Stimulated activated CD4-positive, alpha-beta T cell treated with anti-CD3 and anti-CD28 coated beads, TNF-alpha, amount 100 ng/mL, for 1 hour (primary cell): ENCODE data around the gene PVALB.

Source experiments
- DNase-seq, 3 donors: peaks; one replicate each; pipeline ENCODE4 v3.0.0-alpha.2; 2020; ENCODE audit warnings: low read depth in 3 of 3, low spot score in 1 of 3

PVALB gene

DNA sequence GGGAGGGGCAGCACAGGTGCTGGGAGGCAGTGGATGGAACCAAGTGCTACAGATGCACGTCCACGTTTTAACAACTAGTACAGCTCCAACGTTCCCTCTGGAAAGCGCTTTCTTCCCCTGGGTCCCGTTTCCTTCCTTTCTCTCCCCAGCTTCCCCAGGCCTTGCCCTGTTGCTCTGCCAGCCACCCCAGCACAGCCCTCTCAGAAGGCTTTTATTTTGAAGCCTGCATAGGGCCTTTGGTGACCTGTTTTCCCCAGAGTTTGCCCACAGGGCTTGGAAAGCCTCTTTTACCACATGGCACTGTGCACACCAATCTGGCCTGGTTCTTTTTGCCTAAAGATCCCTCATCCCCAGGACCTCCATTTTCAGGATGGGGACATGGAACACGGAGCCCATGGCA is 30.1 kb upstream of the PVALB start:
- no peak for DNase-seq

DNA sequence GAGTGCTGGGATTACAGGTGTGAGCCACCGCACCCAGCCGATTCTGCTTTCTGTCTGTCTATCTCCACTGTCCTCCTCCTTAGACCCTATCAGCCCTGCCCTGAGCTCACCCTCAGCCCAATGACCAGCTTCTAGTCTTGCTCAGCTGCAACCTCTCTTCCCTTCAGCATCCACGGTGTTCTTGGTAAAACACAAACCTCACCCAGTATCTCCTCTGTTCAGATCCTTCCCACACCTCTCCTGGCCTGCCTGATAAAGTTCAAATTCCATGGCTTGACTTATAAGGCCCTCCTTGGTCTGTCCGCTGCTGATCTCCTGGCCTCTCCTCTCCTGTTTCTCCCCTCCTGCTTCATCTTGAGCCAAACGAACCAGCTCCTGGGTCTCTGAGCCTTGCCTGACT is 29.4 kb upstream of the PVALB start:
- no peak for DNase-seq

DNA sequence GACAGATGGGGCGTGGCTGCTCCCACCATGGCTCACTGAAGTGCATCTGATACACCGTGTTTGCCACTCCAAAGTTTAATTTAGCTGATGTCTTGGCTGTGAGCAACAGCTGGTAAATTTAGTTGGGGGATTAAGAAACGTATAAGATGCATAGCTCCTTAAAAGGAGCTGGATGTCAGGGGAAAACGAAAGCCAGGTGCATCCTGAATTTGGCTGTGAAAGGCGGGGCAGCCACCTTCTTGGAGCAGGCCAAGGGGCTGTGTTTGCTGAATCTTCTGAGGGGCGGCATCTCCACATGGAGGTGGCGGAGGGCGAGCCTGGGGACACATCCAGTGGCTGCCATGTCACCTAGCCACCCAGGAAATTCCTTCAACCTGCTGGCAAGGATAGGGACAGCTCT is 23.3 kb upstream of the PVALB start:
- no peak for DNase-seq

GRCh38 chr22:36839356-36840073 is 22.7 kb upstream of the PVALB start:
- no peak for DNase-seq

GRCh38 chr22:36838119-36839030 is 21.5 kb upstream of the PVALB start:
- no peak for DNase-seq

DNA sequence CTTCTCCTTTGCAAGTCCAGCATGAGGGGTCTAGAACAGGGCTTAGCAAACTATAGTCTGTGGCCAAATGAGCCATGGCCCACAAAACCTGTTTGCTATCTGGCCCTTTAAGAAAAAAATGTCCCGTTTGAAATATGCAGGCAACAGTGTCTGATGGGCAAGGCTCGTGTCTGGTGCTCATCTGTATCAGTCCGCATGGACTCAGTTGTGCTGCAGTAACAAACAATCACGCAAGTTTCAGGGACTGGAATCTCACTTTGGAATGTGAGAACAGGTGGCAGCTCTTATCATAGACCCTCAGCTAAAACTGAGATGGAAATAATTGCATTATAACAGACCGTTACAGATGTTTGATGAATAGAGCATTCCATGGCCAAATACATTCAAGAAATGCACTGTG is 19.1 kb upstream of the PVALB start:
- DNase-seq: no peak

GRCh38 chr22:36833073-36833472 is 16.2 kb upstream of the PVALB start:
- DNase-seq: no peak

DNA sequence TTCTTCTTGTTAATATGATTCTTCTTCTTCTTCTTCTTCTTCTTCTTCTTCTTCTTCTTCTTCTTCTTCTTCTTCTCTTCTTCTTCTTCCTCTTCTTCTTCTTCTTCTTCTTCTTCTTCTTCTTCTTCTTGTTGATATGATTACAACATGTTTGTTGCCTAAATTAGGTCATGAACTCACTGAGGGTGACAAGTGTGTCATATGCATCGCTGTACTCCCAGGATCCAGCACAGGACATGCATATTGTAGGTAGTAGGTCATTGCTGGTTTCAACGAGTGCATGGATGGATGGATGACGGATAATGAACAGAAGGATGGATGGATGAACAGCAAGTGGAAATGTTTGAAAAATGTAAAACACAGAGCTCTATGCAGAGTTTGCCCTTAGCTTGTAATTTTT is 14.9 kb upstream of the PVALB start:
- no peak for DNase-seq

DNA sequence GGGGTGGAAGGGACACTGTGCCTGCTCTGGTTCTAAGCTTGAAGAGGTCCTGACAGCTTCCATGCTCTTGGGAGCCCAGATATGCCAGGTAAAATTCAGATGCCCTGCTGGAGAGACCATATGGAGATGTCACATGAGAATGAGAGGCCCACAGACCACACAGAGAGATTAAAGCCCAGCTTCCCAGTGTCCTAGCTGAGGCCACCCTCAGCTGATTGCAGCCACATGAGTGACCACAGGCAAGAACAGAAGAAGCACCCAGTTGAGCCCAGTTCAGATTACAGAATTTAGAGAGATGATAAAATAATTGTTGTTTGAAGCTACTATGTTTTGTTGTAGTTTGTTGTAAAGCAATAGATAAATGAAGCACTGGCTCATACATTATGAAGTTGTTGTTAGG is 14.4 kb upstream of the PVALB start:
- DNase-seq: no peak

DNA sequence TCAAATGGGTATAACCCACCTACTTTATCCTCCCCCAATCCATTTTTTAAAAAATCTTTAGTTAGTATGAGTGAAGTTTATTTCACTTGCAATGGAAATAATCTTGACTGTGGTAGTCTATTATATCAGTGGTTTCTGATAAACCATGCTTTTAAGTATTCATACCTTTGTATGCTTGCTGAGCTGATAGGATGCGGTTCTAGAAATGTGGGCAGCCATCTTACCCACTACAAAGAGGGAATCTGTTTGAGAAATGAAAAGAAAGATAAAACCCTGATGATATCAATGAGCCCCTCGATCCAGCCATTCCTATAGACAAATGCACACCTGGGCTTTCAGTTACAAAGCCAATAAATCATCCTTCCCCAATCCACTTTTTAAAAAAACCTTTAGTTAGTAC is 13.8 kb upstream of the PVALB start:
- DNase-seq: no peak

- DNase-seq: no peak
Measured at GRCh38 chr22:36829370-36830002, 12.7 kb upstream of the PVALB start.

- DNase-seq: no peak
Measured at GRCh38 chr22:36828815-36829214, 12.0 kb upstream of the PVALB start.

- DNase-seq: no peak
Measured at GRCh38 chr22:36826262-36826661, 9.4 kb upstream of the PVALB start.

DNA sequence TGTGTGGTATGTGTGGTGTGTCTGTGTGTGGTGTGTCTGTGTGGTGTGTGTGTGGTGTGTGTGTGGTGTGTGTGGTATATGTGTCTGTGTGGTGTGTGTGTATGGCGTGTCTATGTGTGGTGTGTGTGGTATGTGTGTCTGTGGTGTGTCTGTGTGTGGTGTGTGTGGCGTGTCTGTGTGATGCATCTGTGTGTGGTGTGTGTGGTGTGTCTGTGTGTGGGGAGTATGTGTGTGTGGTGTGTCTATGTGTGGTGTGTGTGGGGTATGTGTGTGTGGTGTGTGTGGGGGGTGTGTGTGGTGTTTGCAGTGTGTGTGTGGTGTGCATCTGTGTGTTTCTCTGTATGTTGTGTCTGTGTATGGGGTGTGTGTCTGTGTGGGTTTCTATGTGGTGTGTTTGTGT is 7.8 kb upstream of the PVALB start:
- no peak for DNase-seq

DNA sequence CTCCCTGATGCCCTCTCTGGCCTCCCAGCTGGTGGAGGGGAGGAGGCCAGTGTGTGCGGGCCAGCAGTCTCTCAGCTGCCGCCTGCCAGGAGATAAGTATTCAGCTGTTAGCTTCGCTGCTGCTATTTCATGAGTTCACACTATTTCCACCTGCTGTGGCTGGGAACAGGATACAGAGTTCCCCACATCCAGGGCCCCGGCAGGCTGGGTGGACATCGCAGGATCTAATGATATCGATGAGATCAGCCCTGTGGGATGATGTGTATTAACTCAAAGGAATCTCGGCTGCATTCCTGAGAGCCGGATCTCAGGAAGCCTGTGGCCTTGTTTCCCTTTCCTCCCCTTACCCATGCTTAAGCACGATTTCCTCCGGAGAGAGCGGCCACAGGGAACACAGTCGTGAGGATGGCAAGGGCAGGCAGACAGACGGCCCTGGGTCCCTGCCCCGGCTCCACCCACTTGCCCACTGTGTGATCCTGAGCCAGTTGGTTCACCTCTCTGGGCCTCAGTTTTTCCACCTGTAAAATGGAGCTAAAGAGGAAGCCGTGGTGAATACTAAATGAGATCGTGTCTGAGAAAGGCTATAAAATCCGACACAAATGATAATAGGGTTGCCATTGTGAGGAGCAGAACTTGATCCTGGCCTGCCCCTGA is 6.5 kb upstream of the PVALB start:
- DNase-seq: no peak

DNA sequence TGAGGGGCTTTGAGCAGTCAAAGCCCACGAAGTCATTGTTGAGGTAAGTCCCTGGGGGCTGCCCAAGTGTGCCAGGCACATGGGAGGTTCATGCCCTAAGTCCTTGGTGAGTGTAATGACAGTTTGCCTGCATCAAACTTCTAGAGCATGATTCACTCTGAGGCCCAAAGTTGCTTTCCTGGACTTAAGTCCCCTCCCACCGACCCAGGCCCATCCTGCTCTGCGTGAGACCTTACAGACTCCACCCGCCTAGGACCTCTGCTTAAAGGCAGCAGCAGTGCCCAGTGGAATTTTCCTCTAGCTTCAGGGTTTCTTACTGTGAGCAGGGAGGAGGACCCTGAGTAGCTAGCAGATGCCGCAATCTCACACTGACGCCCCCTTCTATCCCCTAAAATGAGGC is 5.7 kb upstream of the PVALB start:
- DNase-seq: no peak

- no peak for DNase-seq
Measured at GRCh38 chr22:36819112-36819511, 2.3 kb upstream of the PVALB start.

DNA sequence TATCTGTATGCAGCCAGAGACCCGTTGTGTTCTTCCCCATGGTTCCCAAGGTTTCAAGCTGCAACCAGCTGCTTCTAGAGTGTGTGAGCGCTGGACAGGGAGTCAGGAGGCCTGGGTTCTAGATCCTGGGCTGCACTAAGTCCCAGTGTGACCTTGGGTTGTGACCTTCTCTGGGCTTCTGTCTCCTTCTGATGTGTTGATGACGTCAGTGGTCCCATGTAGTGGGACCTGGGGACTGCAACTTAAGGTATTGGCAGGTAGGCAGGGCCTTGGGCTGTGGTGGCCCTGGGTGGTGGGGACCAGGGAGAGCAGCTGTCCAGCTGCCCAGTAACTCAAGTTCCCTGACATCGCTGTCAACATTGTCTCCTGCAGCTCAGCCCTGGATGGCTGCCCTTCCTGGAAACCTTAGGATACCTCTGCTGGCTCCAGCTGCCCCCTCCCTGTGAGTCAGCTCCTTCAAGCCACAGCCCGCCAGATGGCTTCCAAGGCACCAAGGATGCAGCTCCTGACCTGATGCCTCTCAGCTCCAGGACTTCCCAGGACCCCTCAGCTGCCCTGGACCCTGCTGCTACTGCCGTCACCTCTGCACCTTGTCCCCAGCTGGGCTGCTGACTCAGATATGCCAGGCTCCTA is 1.3 kb upstream of the PVALB start:
- DNase-seq: no peak

DNA sequence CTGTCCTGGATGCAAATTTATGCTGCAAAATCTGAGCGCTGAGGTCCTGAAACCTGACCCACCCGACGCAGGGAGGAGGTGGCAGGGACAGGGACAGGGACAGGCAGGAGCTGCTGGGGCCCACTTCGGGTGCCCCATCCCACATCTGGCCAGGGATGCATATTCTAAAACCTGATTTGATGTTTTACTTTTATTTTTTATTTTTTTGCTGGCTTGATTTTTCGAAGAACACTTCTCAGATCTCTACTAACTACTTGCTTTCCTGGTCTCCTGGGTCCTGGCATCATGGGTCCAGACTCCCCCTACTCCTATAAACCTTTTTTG is 652 bp upstream of the PVALB start:
- no peak for DNase-seq

GRCh38 chr22:36816339-36816635 is 548 bp downstream of the PVALB start:
- no peak for DNase-seq

DNA sequence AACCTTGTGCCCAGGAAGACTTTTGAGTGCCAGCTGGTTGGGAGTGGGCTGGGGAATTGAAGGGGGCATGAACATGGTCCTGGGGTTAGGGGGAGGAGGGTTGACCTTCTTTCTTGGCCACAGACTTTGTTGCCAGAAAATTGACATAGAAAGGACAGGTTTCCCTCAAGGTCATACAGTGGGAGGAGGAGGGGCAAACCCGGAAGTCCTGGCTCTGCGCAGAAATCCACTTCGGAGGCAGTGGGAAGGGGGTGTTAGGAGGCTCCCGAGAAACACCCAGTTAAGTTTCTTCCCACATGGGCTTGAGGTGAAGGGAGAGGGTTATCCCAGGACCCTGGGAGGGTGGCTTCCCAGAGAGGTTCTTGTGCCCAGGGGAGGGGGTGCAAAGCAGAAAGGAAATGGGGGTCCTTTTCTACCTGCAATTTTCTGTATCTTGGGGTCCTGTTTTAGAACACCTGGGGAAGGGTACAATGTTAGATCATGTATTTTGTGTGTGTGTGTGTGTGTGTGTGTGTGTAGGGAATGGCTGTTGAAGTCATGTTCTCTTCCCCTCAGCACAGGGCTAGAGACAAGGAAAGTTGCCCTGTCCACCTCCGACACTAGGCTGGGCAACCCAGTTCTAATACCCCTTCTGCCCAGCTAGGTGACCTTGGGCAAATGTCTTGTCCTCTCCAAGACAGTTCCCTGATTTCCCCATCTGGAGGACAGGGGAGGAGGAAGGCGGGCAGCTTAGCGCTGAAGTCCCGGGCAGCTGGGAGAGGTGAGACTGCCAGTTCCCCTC is 1.1 kb downstream of the PVALB start:
- no peak for DNase-seq
